ENCODE results near the gene HDAC7.

The HDAC7 gene

GRCh38 chr12:47754881-47755280 is 64.8 kb downstream of the HDAC7 start:
- H3K4me3 ChIP-seq (replicated peaks in 1 of 2; ENCODE audit: low read depth in 2 of 2, low read length in 2 of 2) = no peak overlapping the region
- DNase-seq (ENCODE audit: low read depth in 2 of 2) = no peak
- no peak for TF ChIP-seq CTCF (IDR thresholded peaks at IDR 0.05; ENCODE audit: low read depth, low read length)

- no peak for TF ChIP-seq CTCF (IDR thresholded peaks at IDR 0.05; ENCODE audit: low read depth, low read length)
- H3K4me3 ChIP-seq (replicated peaks in 1 of 2; ENCODE audit: low read depth in 2 of 2, low read length in 2 of 2) = no peak overlapping the region
- DNase-seq (ENCODE audit: low read depth in 2 of 2) = no peak
These were observed 65.6 kb downstream of the HDAC7 start for GRCh38 chr12:47754126-47754525.

GRCh38 chr12:47753021-47754001 is 66.4 kb downstream of the HDAC7 start:
- peak; percentile 41 to 54 for DNase-seq (ENCODE audit: low read depth in 2 of 2)
- H3K4me3 ChIP-seq (replicated peaks in 1 of 2; ENCODE audit: low read depth in 2 of 2, low read length in 2 of 2) = no peak overlapping the region
- TF ChIP-seq CTCF (IDR thresholded peaks at IDR 0.05; ENCODE audit: low read depth, low read length) = no peak

GRCh38 chr12:47752552-47752951 is 67.2 kb downstream of the HDAC7 start:
- H3K4me3 ChIP-seq (replicated peaks in 1 of 2; ENCODE audit: low read depth in 2 of 2, low read length in 2 of 2) = no peak overlapping the region
- TF ChIP-seq CTCF (IDR thresholded peaks at IDR 0.05; ENCODE audit: low read depth, low read length) = no peak
- DNase-seq (ENCODE audit: low read depth in 2 of 2) = peak; percentile 25 to 78

- H3K4me3 ChIP-seq (replicated peaks in 1 of 2; ENCODE audit: low read depth in 2 of 2, low read length in 2 of 2) = no peak overlapping the region
- no peak for DNase-seq (ENCODE audit: low read depth in 2 of 2)
- no peak for TF ChIP-seq CTCF (IDR thresholded peaks at IDR 0.05; ENCODE audit: low read depth, low read length)
These were observed 67.6 kb downstream of the HDAC7 start for GRCh38 chr12:47752121-47752520.

GRCh38 chr12:47751561-47751960 is 68.1 kb downstream of the HDAC7 start:
- no peak overlapping the region for H3K4me3 ChIP-seq (replicated peaks in 1 of 2; ENCODE audit: low read depth in 2 of 2, low read length in 2 of 2)
- TF ChIP-seq CTCF (IDR thresholded peaks at IDR 0.05; ENCODE audit: low read depth, low read length) = no peak
- no peak for DNase-seq (ENCODE audit: low read depth in 2 of 2)

Data from cardiac fibroblast (primary cell).